ENCODE results near the gene UBC. TPM values are rescaled to one million over a fixed set of nuclear protein-coding genes. Genes with fewer than 3 reads are reported as not detected.
A peak's percentile ranks its signal among the peaks of the same experiment; 100 is the strongest.
"Not testable (repeated sequence)": the region's sequence is repeated elsewhere in the genome, so short reads cannot be mapped to it uniquely, and the experiment has no call there.

The UBC gene
- total RNA-seq, 1 donor, result 2,055 TPM

DNA sequence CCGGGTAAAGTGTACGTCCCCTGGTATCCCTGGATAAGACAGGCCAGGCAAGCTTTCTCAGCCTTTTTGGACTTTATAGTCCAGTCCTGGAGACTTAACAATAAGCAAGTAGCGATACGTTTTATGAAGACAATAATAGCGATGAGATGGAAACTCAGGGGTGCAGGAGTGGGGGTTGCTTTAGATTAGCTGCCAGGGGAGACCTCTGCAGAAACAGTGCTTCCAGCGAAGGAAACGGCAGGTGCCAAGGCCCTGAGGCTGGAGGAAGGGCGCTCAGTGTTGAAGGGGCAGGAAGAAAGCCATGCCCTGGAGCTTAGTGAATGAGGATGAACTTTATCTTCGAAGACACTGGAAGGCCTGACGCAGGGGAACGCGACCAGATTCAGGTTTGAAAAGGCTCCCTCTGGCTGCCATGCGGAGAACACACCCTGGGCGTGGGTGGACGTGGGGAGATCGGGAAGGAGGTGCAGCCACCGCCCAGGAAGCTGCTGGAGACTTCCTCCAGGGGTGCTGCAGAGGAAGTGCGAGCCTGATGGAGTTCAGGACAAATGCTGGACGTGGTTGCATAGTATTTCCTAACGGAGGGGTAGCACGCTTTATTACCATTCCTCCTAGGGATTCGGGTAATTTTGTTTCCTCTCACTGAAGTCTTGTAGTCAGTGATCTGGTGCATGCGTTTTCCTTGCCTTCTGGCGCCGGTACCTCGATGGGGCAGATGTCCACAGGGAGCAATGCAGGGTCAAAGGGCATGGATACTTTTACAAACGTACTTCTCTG, 26.1 kb upstream of the UBC start:
- H3K4me3 ChIP-seq (ENCODE audit: low read length), result peak overlapping the region; percentile 47
- no peaks in the 10 kb centered on the region for H3K27me3 ChIP-seq (ENCODE audit: insufficient read depth, low read length)
- no peaks in the 10 kb centered on the region for H3K9me3 ChIP-seq (ENCODE audit: low read depth, low read length)
- H3K4me1 ChIP-seq (ENCODE audit: insufficient read depth, low read length), result peaks cover 52% of the 10 kb centered on the region

DNA sequence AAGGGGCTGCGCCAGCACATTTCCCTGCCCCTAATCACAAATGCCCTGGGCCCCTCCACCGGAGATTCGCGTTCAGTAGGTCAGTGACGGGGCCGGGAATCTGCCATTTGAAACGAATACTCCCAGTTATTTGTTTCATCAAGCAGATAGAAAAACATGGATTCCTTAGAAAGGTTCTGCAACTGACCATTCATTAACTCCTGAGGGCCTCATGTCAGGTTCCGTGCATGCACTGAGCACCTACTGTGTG, 25.6 kb upstream of the UBC start:
- H3K27me3 ChIP-seq (ENCODE audit: insufficient read depth, low read length), result no peaks in the 10 kb centered on the region
- H3K9me3 ChIP-seq (ENCODE audit: low read depth, low read length), result no peaks in the 10 kb centered on the region
- H3K4me1 ChIP-seq (ENCODE audit: insufficient read depth, low read length), result peaks cover 54% of the 10 kb centered on the region
- peak overlapping the region; percentile 47 for H3K4me3 ChIP-seq (ENCODE audit: low read length)

DNA sequence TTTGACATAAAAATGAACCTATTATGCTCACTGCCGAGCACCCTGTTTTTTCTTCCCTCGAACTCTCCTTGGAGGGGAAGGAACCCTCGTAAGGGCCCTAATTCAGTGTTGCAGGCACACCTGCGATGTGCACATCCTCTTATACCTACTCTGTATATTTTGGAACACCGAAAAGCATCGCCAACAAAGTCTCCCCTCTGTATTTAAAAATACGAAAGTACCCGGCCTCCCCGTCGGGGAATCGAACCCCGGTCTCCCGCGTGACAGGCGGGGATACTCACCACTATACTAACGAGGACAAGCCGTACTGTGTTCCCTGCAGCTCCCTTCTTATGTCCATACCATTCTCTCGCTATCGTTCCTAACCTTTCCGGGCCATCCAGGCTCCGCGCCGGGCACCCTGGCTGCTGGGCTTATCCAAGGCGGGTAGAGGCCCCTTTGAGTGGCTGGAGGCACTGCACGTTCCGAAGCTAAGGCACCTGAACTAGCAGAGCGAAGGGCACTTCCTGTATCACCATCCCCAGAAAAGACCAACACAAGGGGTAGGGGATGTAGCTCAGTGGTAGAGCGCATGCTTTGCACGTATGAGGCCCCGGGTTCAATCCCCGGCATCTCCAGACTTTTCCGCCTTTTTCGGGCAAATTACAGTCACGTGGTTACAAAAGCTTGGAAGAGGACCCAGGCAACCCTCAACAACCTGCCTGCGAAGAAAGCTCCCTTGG, 25.1 kb upstream of the UBC start:
- Histone ChIP-seq H3K9me3 (ENCODE audit: low read depth, low read length) (no peaks in the 10 kb centered on the region), H3K4me1 (ENCODE audit: insufficient read depth, low read length) (peaks cover 54% of the 10 kb centered on the region), H3K4me3 (ENCODE audit: low read length) (peak overlapping the region; percentile 47), H3K27me3 (ENCODE audit: insufficient read depth, low read length) (no peaks in the 10 kb centered on the region)

DNA sequence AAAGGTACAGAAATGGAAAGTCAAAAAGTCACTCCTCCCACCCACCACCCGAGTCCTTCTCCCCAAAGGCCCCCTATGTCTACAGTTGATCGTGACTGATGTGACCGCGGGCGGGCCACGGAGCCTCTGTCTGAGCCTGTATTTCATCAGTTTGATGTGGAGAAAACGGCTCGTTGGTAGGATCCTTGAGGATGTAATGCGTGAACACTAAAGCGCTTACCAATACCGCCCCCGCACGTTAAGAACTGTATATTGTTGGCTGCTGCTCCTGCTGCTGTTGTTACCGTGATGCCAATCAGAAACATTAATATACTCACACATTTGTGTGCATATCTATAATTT, 24.6 kb upstream of the UBC start:
- no peaks in the 10 kb centered on the region for H3K27me3 ChIP-seq (ENCODE audit: insufficient read depth, low read length)
- H3K4me3 ChIP-seq (ENCODE audit: low read length), result peak overlapping the region; percentile 47
- H3K4me1 ChIP-seq (ENCODE audit: insufficient read depth, low read length), result peaks cover 54% of the 10 kb centered on the region
- H3K9me3 ChIP-seq (ENCODE audit: low read depth, low read length), result no peaks in the 10 kb centered on the region

DNA sequence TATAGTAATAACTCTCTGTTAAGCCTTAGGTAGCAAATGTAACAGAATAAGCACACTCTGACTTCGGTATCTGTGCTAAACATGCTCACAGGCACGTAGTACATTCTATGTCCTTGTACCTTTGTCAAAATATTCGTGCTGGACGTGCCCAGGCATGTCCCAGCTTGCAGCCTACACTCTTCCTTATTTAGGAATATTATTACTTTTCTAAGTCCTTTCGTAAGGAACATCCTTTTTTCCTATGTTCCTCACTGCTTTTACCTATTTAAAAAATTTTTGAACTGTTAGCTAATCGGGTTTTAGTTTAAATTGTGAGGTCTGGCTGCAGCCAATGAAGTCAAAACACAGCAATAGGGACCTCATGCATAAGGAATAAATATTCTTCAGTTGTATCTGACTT, 24.1 kb upstream of the UBC start:
- no peaks in the 10 kb centered on the region for H3K9me3 ChIP-seq (ENCODE audit: low read depth, low read length)
- H3K4me1 ChIP-seq (ENCODE audit: insufficient read depth, low read length), result peaks cover 54% of the 10 kb centered on the region
- peak overlapping the region; percentile 47 for H3K4me3 ChIP-seq (ENCODE audit: low read length)
- H3K27me3 ChIP-seq (ENCODE audit: insufficient read depth, low read length), result no peaks in the 10 kb centered on the region

DNA sequence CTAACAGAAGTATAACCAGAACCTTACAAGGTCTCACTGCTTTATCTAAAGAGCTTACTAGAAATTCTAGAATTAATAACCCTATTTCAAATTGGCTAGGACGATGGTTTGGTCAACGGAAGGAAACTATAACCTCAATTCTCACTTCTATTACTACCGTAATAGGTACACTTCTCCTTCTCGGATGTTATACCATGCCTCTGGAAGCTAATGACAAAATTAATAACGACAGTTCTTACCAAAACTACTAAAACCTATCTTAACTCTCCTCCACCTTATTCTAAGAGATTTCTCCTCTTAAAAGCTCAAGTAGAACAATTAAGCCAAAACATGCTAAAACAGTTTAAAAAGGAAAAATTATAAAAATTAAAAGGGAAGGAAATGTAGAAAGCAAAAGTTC, 23.7 kb upstream of the UBC start:
- Histone ChIP-seq H3K27me3 (ENCODE audit: insufficient read depth, low read length) (no peaks in the 10 kb centered on the region), H3K4me3 (ENCODE audit: low read length) (no peak overlapping the region), H3K4me1 (ENCODE audit: insufficient read depth, low read length) (peaks cover 54% of the 10 kb centered on the region), H3K9me3 (ENCODE audit: low read depth, low read length) (no peaks in the 10 kb centered on the region)

DNA sequence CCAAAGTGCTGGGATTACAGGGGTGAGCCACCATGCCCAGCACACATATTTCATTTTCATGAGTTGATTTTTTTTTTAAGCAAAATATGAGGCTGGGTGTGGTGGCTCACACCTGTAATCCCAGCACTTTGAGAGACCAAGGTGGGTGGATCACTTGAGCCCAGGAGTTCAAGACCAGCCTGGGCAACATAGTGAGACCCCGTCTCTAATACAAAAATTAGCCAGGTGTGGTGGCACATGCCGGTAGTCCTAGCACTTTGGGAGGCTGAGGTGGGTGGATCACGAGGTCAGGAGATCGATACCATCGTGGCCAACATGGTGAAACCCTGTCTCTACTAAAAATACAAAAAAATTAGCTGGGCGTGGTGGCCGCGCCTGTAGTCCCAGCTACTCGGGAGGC, 17.1 kb upstream of the UBC start:
- H3K9me3 ChIP-seq (ENCODE audit: low read depth, low read length); H3K4me3 ChIP-seq (ENCODE audit: low read length); H3K27me3 ChIP-seq (ENCODE audit: insufficient read depth, low read length): not testable (repeated sequence)
- H3K4me1 ChIP-seq (ENCODE audit: insufficient read depth, low read length), result peaks cover 35% of the 10 kb centered on the region

DNA sequence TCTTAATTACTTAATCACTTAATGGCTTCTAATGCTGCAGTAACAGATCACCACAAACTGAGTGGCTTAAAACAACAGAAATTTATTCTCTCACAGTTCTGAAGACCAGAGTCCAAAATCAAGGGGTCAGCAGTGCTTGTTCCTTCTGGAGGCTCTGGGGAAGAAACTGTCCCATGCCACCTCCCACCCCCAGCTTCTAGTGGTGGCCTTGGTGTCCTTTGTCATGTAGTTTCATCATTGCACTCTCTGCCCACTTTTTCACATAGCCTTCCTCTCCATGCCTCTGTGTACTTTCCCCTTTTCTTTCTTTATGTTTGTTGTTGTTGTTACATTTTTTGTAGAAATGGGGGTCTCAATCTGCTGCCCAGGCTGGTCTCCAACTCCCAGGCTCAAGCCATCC, 16.1 kb upstream of the UBC start:
- no peaks in the 10 kb centered on the region for H3K27me3 ChIP-seq (ENCODE audit: insufficient read depth, low read length)
- H3K4me1 ChIP-seq (ENCODE audit: insufficient read depth, low read length), result peaks cover 28% of the 10 kb centered on the region
- no peak overlapping the region for H3K4me3 ChIP-seq (ENCODE audit: low read length)
- no peaks in the 10 kb centered on the region for H3K9me3 ChIP-seq (ENCODE audit: low read depth, low read length)

DNA sequence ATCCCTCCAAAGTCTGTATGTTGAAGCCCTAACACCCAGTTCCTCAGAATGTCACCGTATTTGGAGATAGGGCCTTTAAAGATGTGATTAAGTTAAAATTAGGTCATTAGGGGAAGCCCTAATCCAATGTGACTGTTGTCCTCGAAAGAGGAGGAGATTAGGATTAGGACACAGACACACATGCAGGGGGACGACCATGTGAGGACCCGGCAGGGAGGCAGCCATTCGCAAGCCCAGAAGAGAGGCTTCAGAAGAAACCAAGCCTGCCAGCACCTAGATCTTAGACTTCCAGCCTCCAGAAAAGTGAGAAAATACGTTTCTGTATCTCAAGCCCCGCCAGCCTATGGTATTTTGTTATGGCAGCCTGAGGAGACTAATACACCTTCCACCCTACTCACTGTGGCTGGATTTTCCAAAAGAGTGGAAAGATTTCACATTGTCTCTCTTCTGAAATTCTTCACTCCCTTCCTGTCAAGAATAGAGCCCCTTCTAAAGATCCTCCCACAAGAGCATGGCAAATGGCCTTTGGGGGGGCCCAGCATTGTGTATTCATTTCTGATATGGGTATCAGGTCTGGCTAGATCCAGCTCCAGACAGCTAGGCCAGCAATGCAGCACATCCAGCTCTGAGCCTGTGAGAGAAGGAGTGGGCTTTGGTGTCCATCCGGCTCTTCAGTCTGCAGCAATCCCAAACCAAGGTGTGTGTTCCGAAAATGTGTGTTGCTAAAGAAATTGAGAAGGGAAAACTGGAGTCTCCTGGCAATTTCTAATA, 15.4 kb upstream of the UBC start:
- Histone ChIP-seq H3K27me3 (ENCODE audit: insufficient read depth, low read length) (no peaks in the 10 kb centered on the region), H3K4me3 (ENCODE audit: low read length) (no peak overlapping the region), H3K9me3 (ENCODE audit: low read depth, low read length) (no peaks in the 10 kb centered on the region), H3K4me1 (ENCODE audit: insufficient read depth, low read length) (peaks cover 26% of the 10 kb centered on the region)

DNA sequence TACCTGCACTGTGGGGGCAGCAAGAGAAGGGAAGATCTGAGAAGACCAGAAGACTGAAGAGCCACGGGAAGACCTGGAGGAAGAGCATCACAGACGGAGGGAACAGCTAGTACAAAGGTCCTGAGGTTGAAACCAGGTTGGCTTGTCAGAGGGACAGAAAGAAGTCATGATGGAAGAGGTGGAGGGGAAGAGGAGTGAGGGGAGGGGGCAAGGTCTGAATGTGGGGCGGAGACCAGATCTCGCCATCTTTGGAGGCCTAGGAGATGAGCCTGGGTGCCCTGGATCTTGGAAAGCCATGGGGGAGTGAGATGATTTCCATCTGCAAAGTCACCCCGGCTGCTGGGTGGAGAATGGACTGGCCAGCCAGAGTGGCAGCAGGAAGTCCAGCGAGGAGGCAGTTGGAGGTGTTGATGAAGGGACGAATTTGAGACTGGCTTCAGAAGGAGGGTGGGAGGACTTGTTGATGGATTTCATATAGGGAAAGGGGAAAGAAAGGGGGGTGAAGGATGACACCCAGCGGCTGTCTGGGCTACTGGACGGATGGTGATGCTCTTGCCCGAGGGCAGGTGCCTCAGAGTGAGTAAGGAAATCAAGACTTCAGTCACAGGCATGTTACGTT, 14.6 kb upstream of the UBC start:
- Histone ChIP-seq H3K4me3 (ENCODE audit: low read length) (no peak overlapping the region), H3K4me1 (ENCODE audit: insufficient read depth, low read length) (peaks cover 26% of the 10 kb centered on the region), H3K27me3 (ENCODE audit: insufficient read depth, low read length) (no peaks in the 10 kb centered on the region), H3K9me3 (ENCODE audit: low read depth, low read length) (no peaks in the 10 kb centered on the region)

DNA sequence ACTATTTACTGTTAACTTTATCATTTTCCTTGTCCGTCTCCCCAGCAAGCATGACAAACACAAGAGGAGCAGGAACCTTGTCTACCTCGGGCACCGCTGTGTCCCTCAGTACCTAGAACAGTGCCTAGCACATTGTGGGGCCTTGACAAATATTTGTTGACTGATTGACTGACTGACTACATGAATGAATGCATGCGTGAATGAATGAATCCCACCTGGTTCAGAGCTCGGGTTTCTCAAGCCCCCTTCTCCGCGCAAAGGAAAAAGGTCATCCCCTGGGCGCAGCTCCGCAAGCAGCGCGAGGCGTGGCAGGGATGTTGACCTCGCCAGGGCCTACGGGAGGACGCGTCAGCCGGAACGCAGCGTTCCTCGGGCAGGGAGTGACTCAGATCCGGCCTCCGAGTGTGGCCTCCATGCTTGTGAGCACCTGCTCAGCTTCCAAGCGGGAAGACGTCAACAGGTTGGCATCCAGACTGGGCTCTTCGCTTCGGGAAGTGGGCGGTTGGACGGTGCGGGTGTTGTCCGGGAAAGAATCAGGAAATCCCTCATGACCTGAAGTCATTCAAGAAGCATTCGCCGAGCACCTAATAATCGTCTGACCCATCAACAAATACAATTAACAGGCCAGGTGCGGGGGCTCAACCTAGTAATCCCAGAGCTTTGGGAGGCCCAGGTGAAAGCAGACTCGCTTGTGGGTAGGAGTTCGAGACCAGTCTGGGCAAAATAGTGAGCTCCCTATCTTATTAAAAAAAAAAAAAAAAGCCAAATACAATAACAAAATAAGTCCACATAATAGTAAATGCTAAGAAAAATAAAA, 13.9 kb upstream of the UBC start:
- H3K27me3 ChIP-seq (ENCODE audit: insufficient read depth, low read length), result no peaks in the 10 kb centered on the region
- H3K4me1 ChIP-seq (ENCODE audit: insufficient read depth, low read length), result peaks cover 26% of the 10 kb centered on the region
- H3K4me3 ChIP-seq (ENCODE audit: low read length), result peak overlapping the region; percentile 62
- H3K9me3 ChIP-seq (ENCODE audit: low read depth, low read length), result no peaks in the 10 kb centered on the region

DNA sequence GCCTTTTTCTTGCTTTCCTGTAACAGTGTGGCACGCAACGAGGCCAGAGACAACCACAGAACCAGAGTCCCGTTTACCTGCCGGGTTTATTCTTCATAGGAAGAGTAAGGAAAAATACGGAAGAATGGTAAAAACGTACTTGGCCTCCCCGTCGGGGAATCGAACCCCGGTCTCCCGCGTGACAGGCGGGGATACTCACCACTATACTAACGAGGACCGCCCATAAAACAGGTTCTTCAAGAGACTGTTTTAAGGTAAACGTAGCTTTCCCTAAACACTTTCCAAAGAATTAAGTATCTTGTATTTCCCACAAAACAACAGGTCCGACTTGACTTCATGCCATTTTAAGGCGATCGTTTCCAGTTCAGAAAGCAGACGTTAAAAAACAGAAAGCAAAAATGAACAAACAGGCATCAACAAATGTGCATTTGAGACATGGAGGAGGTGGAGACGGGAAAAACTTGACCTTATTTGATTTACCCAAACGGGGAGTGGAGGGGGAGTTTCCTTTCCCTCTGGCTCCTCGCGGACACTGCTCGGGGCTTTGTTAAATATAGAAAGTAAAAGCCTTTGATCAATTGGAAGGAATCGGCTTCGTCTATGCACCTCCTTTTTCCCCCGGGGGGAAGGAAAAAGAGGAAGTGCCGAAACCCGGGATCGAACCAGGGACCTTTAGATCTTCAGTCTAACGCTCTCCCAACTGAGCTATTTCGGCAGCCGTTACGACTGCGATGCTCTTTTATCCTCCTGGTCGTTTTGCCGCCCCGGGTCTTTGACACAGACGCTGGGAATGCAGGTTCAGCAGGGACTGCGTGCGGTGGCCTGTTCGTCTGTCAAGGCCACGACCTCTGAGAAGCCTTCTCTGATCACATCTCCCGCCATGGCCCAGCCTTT, 13.0 kb upstream of the UBC start:
- Histone ChIP-seq H3K27me3 (ENCODE audit: insufficient read depth, low read length) (no peaks in the 10 kb centered on the region), H3K9me3 (ENCODE audit: low read depth, low read length) (no peaks in the 10 kb centered on the region), H3K4me1 (ENCODE audit: insufficient read depth, low read length) (peaks cover 27% of the 10 kb centered on the region), H3K4me3 (ENCODE audit: low read length) (peak overlapping the region; percentile 62)

DNA sequence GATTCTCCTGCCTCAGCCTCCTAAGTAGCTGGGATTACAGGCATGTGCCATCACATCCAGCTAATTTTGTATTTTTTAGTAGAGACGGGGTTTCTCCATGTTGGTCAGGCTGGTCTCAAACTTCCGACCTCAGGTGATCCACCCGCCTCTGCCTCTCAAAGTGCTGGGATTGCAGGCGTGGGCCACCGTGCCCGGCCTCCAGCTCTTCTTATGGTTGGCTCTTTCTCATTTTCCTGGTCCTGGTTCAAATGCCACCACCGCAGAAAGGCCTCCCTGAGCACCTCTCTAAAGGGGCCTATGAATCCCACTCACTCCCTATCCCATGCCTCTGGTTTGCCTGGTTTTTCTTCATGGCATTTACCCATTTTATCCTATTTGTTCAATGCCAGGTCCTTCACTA, 11.3 kb upstream of the UBC start:
- peaks cover 44% of the 10 kb centered on the region for H3K4me1 ChIP-seq (ENCODE audit: insufficient read depth, low read length)
- H3K4me3 ChIP-seq (ENCODE audit: low read length); H3K27me3 ChIP-seq (ENCODE audit: insufficient read depth, low read length); H3K9me3 ChIP-seq (ENCODE audit: low read depth, low read length): not testable (repeated sequence)

DNA sequence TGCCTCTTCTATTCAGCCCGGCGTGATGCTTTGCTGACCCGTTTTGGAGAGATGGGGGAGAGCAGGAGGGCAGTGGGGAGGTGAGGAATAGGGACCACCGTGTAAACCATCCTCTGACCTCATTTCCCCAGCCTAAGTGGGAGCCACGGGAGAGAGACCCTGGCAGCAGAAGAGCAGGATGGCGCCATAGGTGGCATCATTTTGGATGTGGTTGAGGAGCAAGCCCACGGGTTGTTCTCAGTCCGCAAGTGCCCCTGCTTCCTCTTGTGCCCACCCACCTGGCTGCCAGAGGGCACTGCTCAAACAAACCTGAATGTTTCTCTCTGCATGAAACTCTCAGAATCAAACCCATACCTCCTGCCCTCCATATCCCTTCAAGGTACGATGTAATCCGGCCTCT, 10.7 kb upstream of the UBC start:
- H3K9me3 ChIP-seq (ENCODE audit: low read depth, low read length), result no peaks in the 10 kb centered on the region
- H3K27me3 ChIP-seq (ENCODE audit: insufficient read depth, low read length), result no peaks in the 10 kb centered on the region
- no peak overlapping the region for H3K4me3 ChIP-seq (ENCODE audit: low read length)
- peaks cover 51% of the 10 kb centered on the region for H3K4me1 ChIP-seq (ENCODE audit: insufficient read depth, low read length)
